T-helper 22 cell (primary cell): Measurements from ENCODE around the gene YEATS2.
"Not testable (repeated sequence)": the region's sequence is repeated elsewhere in the genome, so short reads cannot be mapped to it uniquely, and the experiment has no call there.

ENCODE experiments used
- DNase-seq: peaks from one replicate; pipeline ENCODE4 v3.0.0-alpha.2; 2020; ENCODE audit warnings: low read depth

YEATS2 gene

DNA sequence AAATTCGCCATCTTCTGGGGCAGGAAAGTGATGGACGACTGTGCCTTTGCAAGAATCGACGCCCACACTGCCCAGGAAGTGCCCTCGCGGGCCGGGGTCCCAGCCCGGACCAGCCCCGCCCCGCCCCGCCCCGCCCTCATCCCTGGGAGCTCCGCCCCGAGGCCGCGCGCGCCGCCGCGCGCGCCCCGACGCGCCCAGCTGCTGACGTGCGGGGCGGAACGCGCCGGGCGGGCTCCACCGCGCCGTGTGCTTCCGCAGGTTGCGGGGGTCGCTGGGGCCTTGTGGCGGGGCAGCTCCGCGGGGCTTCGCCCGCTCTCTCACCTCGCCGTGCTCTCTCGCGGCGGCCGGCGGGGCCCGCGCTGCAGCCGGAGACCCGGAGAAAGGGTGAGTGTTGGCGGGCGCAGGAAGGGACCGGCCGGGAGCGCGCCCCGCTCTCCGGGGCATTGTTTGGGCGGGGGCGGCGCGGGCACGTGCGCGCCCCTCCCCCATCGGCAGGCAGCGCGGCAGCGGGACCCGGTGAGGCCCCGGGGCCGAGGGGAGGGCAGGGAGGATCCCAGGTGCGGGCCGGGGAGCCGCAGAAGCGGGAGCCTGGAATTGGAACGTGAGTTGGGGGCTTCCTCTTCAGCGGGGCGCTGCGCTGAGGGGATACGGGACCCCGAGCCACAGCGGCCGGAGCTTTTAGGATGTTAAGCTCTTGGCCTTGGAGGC, at the start of gene YEATS2:
TSS of gene YEATS2 (plus strand) at position 188 of the 708 bp plus-strand sequence. CDS start 17,366 bp downstream, outside the sequence.
- DNase-seq: peak; percentile 48

DNA sequence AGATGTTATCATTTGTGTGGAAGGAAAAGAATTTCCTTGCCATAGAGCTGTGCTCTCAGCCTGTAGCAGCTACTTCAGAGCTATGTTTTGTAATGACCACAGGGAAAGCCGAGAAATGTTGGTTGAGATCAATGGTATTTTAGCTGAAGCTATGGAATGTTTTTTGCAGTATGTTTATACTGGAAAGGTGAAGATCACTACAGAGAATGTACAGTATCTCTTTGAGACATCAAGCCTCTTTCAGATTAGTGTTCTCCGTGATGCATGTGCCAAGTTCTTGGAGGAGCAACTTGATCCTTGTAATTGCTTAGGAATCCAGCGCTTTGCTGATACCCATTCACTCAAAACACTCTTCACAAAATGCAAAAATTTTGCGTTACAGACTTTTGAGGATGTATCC, 47.0 kb upstream of the YEATS2 start:
- no peak for DNase-seq

GRCh38 chr3:183653209-183654064, 44.2 kb upstream of the YEATS2 start:
- DNase-seq: no peak

DNA sequence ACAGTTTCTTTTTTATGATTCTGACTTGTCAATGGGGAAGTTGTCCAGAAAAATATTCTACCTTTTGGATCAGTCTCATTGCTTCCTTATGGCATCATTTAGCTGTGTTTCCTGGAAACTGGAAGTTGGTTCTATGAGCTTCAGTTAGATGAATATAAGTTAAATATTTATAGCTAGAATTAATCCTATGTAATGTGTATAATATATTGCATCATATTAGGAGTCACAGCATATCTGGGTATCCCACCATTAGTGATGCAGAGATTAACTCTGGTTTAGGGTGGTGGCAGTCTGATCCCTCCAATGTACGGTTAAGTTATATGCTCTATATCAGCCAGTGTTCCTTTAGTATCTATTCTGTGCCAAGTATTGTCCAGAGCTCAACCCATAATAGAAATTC, 42.9 kb upstream of the YEATS2 start:
- no peak for DNase-seq

DNA sequence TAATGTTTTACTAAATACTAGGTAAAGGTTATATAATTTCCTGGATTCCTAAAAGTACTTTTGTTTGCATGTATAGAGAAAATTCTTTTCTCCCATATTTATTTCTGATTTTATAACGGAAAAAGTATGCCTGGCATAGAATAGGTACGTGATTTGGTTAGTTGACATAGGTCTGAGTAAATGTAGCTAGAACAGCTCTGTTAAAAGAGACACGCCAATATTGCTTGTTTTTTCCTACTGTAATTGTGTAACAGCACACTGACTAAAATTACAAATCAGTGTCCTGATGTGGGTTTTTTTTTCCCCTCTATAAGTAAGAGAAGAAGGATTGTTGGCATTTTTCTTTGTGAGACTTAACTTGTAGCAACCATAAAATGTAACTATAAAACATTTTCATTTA, 35.5 kb upstream of the YEATS2 start:
- DNase-seq: no peak

DNA sequence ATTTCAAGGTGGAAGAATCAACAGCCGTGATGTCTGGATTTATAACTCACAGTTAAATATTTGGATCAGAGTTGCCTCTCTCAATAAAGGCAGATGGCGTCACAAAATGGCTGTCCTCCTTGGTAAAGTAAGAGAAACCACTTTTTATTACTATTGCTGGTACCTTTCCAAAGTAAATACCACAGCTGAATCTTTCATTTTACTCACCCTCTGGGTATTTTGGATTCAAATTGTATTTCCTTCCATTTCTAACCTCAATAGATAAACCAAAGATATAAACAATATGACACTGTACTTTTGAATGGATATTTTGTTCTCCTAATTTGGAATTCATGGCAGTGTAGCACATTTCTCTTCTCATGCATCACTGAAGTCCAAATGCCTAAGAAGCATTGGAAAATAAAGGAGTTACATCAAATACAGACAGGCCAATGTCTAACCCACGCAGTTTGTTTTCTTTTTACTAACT, 32.6 kb upstream of the YEATS2 start:
- DNase-seq: no peak

- DNase-seq: no peak
These were observed 17.5 kb upstream of the YEATS2 start for GRCh38 chr3:183680061-183680460.

DNA sequence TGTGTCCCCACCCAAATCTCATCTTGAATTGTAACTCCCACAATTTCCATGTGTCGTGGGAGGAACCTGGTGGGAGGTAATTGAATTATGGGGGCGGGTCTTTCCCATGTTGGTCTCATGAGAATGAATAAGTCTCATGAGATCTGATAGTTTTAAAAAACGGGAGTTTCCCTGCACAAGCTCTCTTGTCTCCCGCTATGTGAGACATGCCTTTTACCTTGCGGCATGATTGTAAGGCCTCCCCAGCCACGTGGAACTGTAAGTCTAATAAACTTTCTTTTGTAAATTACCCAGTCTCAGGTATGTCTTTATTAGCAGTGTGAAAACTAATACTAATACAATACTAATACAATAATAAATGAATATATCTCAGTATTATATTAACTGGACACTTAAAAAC, 9.9 kb upstream of the YEATS2 start:
- DNase-seq: no peak

DNA sequence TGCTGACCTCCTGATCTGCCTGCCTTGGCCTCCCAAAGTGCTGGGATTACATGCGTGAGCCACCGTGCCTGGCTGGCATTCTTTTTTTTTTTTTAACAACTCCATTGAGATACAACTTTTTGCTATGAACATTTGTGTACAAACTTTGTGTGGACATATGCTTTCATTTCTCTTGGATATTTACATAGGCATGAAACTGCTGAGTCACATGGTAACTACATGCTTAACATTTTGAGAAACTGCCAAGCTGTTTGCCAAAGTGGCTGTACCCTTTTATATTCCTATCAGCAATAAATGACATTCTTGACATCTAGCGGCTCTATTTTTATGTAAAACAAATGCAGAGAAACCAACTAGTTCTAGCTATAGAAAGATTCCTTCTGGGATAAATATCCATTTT, 8.7 kb upstream of the YEATS2 start:
- DNase-seq: no peak

GRCh38 chr3:183689621-183690020, 8.0 kb upstream of the YEATS2 start:
- not testable (repeated sequence) for DNase-seq

DNA sequence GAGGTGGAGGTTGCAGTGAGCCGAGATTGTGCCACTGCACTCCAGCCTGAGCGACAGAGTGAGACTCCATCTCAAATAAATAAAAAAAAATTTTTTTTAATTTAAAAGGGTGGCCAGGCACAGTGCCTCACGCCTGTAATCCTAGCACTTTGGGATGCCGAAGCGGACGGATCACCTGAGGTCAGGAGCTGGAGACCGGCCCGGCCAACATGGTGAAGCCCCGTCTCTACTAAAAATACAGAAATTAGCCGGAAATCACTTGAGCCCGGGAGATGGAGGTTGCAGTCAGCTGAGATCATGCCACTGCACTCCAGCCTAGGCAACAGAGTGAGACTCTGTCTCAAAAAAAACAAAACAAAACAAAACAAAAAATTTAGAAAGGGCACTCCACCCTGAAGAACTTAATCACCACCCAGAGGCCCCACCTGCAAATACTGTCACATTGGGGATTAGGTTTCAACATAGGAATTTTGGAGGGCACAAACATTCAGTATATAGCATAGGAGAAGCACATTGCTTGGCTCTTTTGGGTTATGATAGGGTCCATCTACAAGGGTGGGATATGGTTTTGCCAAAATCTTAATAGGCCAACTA, 7.1 kb upstream of the YEATS2 start:
- DNase-seq: no peak

DNA sequence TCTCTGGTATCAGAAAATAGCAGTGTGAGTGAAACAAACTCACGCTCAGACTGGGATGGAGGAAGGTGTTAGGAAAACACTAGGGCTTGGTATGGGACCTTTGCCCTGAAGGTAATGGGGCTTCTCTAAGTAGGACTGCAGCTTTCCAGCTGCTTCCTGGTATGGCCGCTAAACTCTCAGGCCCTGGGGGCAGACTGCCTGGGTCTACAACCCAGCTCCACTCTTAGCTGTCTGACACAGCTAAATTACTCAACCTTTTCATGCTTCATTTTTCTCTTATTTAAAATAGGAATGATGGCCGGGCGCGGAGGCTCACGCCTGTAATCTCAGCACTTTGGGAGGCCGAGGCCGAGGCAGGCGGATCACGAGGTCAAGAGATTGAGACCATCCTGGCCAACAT, 5.2 kb upstream of the YEATS2 start:
- DNase-seq: no peak

DNA sequence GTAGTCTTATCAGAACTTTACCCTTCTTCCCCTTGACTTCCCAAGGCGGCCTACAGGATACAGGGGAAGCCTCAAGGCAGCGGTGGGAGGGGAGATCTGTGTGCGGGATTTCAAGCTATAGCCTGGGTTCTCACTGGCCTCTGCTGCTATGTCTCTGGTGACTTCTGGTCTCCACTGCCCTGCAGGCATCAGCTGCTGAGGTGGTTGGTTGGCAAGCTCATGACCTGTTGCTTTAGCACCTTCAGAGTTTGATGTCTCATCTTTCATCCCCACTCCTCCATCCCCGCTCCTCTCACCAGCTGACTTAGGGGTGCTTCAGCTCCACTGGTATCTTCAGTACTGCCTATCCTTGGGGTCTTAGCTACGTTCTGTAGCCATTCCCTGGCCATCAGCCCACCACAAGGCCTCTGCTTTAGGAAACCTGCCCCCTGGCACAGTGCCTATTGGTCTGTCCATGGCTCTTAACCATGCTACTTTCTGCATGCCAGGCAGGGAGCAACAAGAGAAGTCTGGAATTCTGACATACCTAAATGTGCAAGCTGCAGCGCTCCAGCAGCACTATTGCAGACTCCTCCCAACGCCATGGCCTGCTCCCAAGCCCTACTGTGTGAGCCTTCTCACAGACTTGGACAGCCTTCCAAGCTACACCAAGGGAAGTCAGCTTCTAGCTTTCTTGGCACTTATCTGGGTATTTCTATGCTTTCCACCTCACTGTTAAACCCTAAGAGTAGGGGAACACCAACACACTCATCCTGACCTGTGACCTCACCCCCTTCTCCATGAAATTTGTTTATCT, 1.8 kb upstream of the YEATS2 start:
- no peak for DNase-seq

- no peak for DNase-seq
These were observed 431 bp upstream of the YEATS2 start for GRCh38 chr3:183697123-183697609.

- peak; percentile 0 for DNase-seq
These were observed 738 bp downstream of the YEATS2 start for GRCh38 chr3:183698318-183698751.

GRCh38 chr3:183698756-183699155, 1.2 kb downstream of the YEATS2 start:
- no peak for DNase-seq

DNA sequence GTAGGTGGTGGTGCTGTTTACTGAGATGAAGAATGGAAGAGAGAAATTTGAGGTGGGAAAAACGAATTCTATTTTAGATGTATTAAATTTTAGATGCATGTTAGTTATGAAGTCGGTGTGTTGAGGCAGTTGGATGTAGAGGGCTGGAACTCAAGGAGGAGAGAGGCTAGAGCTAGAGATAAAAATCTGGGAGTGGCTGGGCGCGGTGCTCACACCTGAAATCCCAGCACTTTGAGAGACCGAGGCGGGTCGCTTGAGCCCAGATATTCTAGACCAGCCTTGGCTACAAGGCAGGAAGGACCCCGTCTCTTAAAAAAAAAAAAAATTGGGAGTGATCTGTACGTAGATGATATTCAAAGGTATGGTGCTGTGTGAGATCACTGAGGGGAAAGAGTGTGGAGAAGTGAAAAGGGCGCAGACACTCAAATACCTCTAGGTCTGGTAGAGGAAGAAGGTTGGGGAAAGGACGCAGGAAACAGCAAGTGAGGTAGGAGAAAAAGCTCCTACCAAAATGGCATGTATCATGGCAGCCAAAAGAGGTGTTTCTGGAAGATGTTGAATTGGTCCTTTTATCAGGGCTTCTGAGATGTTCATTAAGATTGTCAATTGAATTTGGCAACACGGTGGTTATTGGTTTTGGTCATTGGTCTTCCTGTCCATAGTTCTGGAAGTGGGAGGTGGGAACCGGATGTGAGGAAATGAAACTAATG, 1.8 kb downstream of the YEATS2 start:
- DNase-seq: no peak

- DNase-seq: no peak
These were observed 4.1 kb downstream of the YEATS2 start for GRCh38 chr3:183701744-183702143.

GRCh38 chr3:183703892-183704291, 6.3 kb downstream of the YEATS2 start:
- DNase-seq: not testable (repeated sequence)

- no peak for DNase-seq
These were observed 12.6 kb downstream of the YEATS2 start for GRCh38 chr3:183710231-183710630.

DNA sequence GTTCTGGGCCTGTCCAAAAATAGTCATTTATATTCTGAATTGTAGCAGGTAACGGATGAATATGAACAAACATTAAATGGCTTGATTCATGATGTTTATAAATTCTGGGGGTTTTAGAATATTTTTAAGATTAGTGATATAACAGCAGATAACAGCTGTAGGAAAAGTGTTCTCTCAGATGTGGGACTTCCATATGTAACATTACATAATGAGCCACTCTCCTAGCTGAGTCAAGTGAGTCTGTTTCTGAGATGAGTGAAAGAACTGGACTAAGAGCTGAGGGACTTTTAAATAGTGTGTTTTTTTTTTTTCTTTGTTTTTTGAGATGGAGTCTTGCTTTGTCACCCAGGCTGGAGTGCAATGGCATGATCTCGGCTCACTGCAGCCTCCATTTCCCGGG, 13.9 kb downstream of the YEATS2 start:
- DNase-seq: no peak
